GM04504 (cell line): ENCODE data around the gene KCTD19.

Experiments
- DNase-seq: peaks from one replicate; pipeline ENCODE4 v3.0.0-alpha.2; 2012; ENCODE audit warnings: low read depth

The KCTD19 gene

DNA sequence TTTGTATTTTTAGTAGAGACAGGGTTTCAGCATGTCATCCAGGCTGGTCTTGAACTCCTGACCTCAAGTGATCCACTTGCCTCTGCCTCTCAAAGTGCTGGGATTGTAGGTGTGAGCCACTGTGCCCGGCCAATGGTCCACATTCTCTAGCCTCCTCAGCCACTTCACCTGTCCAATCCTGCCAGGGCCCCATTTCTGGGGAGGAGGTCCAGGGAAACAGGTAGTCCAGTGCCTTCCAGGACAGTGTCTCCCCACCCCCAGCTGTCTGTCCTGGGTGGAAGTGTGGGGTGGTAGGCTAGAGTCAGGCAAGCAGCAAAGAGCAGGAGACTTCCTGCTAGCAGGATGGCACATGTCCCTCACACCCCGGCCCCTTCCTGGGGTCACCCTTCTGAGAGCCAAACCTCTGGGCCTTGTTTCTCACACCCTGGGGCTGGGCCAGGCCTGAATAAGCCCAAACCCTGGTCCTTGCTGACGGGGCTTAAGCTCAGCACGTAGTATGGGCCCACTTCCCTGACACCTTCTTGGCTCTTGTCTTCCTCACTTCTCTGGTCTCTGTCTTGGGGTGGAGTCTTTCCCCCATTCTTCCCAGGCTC lies 84.3 kb downstream of the KCTD19 start:
- no peak for DNase-seq

DNA sequence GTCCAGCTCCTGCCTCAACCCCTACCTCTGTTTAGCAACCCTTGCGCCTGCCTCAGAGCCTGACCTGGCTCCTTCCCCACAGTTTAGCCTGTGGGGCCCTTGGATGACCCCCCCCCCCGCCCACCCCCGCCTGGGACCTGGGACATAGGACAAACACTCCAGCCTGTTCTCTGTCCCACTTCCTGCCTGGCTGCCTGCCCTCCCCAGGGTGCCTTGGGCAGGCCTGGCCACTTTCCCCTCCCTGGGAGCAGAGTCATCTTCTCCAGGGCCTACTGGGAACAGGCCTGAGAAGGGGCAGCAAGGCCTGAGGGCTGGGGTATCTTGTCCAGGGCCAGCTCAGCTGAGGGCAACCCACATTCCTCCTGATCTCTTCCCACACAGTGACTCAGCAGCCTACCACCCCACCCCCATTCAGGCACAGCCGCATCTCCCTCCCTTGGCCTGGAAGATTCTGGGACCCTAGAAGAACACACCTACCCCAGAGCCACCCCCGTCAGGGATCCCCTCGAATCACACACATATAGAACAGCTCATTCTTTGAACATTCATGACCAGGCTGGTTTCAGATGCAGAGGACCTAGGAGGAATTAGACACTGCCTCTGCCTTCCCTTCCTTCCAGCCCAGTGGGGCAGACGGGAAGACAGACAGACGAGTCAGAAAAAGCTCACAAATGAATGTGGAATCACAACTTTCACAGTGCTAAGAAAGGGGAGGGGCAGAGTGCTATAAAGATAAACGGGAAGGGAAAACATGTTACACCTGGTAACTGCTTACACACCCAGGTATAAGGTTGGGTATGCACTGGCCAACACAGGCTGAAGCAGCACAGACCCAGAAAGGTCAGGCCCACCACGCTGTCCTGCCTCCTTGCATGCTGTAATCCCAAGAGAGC lies 85.3 kb downstream of the KCTD19 start:
- peak; percentile 77 for DNase-seq

DNA sequence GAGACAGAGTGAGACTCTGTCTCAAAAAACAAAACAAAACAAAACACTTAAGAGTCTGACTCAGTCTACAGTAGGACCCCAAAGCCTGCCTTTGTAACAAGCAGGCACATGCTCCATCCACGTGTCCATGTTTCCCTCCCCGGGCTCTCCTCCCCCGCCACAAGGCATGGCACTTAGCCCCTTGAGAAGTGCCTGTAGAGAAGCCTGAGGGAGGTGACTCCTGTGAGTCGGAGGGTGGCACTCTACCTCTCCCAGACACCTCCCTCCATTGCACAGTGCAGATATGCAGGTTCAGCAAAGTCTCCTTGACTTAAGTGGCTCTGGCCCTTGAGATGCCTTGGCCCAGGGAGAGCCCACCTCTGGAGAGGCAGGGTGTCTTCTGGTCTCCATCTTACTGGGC lies 86.0 kb downstream of the KCTD19 start:
- no peak for DNase-seq
